Measurements from ENCODE around the gene ATRAID.

Gene ATRAID

DNA sequence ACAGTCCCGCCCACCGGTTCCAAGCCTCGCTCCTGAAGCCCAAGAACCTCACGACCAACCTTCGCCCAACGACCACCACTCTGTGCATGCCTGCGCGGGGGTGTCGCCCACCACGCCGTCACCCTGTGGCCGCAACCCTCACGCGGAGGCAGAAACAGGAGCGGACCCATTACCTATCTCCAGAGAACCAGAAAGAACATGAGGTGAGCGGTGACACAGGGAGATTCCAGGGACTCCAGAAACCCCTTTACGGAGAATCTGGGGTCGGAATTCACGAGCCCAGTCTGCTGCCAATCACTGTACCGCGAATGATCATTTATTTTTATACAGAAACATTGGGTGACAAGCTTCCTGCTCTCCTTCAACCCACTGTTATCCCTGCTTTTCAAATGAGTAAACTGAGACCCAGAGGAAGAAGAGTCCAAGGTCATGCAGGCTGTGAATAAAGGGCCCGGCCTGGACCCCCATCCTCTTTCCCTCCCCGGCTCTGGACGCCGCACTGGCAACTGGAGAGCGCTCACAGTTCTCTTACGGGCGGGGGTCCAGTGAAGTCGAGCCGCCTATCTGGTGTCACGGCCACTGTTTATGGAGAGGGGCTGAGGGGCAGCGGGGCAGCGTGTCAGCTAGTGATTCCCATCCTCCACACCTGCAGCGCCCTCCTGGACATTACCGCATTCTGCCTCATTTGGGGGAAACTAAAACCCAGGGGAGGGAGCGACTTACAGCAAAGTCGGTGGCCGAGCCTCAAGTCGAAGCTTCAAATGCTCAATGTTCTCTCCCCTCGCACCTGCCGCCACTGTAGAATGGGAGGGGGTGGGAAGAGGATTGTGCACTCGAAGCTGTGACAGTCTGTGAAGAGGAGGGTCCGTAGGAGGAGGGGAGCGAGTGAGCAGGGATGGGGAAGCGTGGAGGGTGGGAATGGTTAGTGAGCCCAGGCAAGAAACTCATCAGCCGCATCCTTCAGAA lies 51.7 kb downstream of the ATRAID start:
- H3K4me1 ChIP-seq, result peaks cover 0 to 38% (median 36%) of the 10 kb centered on the region in 4 donors
- intact Hi-C loops (cut with DNase I; ENCODE audit: low total_unique reads), result no loop called here
- peaks cover 0 to 88% of the 10 kb centered on the region in 2 donors for H3K27me3 ChIP-seq
- TF ChIP-seq, protein P1, sequence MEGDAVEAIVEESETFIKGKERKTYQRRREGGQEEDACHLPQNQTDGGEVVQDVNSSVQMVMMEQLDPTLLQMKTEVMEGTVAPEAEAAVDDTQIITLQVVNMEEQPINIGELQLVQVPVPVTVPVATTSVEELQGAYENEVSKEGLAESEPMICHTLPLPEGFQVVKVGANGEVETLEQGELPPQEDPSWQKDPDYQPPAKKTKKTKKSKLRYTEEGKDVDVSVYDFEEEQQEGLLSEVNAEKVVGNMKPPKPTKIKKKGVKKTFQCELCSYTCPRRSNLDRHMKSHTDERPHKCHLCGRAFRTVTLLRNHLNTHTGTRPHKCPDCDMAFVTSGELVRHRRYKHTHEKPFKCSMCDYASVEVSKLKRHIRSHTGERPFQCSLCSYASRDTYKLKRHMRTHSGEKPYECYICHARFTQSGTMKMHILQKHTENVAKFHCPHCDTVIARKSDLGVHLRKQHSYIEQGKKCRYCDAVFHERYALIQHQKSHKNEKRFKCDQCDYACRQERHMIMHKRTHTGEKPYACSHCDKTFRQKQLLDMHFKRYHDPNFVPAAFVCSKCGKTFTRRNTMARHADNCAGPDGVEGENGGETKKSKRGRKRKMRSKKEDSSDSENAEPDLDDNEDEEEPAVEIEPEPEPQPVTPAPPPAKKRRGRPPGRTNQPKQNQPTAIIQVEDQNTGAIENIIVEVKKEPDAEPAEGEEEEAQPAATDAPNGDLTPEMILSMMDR (IDR thresholded peaks at IDR 0.05), result no peak
- peak overlapping the region; percentile 46 to 48 for H3K4me3 ChIP-seq
- no peaks in the 10 kb centered on the region for H3K9me3 ChIP-seq
- no peak overlapping the region for H3K27ac ChIP-seq
- DNase-seq, result no peak
- no peaks in the 10 kb centered on the region for H3K36me3 ChIP-seq

DNA sequence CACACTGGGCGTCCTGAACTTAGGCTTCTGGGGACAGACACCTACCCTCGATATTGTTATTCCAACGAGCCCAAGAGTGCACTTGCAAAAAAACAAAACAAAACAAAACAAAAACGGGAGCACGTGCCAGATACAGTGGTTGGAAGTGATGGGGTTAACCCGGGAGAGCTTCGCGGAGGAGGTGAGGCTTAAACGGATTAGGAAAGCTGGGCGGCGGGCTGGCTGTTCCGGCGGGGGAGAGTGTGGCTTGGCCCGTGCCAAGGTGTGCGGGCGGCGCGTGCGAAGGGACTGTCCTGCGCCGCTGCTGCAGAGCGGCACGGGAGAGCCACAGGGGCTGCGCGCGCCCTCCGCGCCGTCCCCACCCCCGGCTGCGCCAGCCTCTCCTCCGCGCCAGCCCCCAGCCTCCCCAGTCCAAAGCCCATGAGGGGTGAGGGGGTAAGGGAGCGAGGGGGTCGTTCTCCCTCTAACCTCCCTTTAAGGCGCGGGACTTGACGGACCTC lies 52.5 kb downstream of the ATRAID start:
- H3K9me3 ChIP-seq, result no peaks in the 10 kb centered on the region
- H3K27ac ChIP-seq, result no peak overlapping the region
- H3K4me1 ChIP-seq, result peaks cover 0 to 38% (median 36%) of the 10 kb centered on the region in 4 donors
- DNase-seq, result no peak
- intact Hi-C loops (cut with DNase I; ENCODE audit: low total_unique reads), result no loop called here
- peaks cover 0 to 80% of the 10 kb centered on the region in 2 donors for H3K27me3 ChIP-seq
- peak overlapping the region; percentile 11 to 35 for H3K4me3 ChIP-seq
- H3K36me3 ChIP-seq, result no peaks in the 10 kb centered on the region
- TF ChIP-seq, protein P1 (IDR thresholded peaks at IDR 0.05), result no peak

DNA sequence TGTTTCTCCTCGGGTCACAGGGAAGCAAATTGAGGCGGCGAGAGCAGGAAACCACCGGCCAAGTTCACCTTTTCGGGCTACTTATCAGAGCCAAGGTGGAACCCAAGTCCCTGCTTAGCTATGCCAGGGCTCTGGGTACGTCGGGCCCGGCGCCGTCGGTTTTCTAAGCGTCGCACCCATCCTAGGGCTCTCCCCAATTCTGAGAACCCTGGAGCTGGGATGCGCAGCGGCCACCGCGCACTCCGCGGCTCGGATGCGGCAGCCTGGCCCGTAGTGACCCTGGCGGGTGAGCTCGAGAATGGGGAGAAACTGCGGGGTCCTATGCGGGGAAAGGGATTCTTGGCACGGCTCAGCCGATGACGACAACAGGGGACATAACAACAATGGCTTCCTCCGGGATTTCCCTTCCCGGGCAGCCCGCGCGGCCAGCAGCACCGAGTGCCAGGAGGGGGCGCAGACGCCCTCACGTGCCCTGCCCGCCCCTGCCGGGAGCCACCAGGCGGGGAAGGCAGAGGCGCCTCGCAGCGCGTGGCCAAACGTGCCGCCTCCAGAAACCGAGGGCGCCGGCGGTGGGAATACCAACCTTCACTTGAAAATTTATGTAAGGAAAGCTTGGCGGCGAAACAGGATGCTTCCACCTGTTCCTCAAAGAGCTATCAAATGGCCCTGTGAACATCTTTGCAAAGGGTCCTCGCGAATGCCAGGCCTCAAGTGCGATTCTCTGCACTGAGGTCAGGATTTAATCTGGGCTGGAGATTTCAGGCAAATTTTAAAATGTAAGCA lies 53.1 kb downstream of the ATRAID start:
- Histone ChIP-seq H3K27me3 (peaks cover 0 to 76% of the 10 kb centered on the region in 2 donors), H3K9me3 (no peaks in the 10 kb centered on the region), H3K27ac (no peak overlapping the region), H3K36me3 (no peaks in the 10 kb centered on the region), H3K4me3 (peak overlapping the region; percentile 11 to 35), H3K4me1 (peaks cover 0 to 38% (median 36%) of the 10 kb centered on the region in 4 donors)
- intact Hi-C loops (cut with DNase I; ENCODE audit: low total_unique reads), result no loop called here
- peak in 1 of 2 donors; percentile 37 for DNase-seq
- TF ChIP-seq, protein P1 (IDR thresholded peaks at IDR 0.05), result peak in 1 of 2 experiments; percentile 16

DNA sequence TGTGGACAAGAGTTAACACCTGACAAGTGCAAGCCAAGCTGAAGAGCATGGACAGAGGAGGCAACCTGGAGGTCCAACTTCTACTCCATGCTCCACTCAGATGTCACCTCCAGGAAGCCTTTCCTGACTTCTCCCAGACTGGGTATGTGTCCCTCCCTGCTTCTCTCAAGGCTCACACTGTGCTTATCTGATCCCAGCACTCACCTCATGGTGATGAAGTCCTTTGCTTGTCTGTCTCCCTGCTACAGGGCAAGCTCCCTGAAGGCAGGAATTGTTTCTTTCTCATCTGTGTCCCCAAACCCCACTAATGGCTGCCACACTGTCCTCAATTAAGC lies 53.7 kb downstream of the ATRAID start:
- peaks cover 0 to 72% of the 10 kb centered on the region in 2 donors for H3K27me3 ChIP-seq
- H3K36me3 ChIP-seq, result no peaks in the 10 kb centered on the region
- H3K9me3 ChIP-seq, result no peaks in the 10 kb centered on the region
- DNase-seq, result no peak
- TF ChIP-seq, protein P1 (IDR thresholded peaks at IDR 0.05), result no peak
- intact Hi-C loops (cut with DNase I; ENCODE audit: low total_unique reads), result no loop called here
- H3K27ac ChIP-seq, result no peak overlapping the region
- H3K4me1 ChIP-seq, result peaks cover 0 to 38% (median 36%) of the 10 kb centered on the region in 4 donors
- H3K4me3 ChIP-seq, result no peak overlapping the region

All from tibial artery (tissue), 4 donors.